HG03439 (cell line): ENCODE data around the gene POLE.

Experiments used
- ATAC-seq: cut with Tn5 transposase; IDR thresholded peaks from one replicate; pipeline ENCODE4 v1.9.1; 2021; ENCODE audit warnings: mild to moderate bottlenecking, moderate library complexity; ENCODE audit not compliant: unreplicated experiment

The POLE gene

GRCh38 chr12:132633398-132633797 lies 53.7 kb downstream of the POLE start:
- ATAC-seq, result no peak

GRCh38 chr12:132632521-132633228 lies 54.5 kb downstream of the POLE start:
- no peak for ATAC-seq

- ATAC-seq, result no peak
Observed at GRCh38 chr12:132631666-132632065, 55.5 kb downstream of the POLE start.

GRCh38 chr12:132630672-132631071 lies 56.5 kb downstream of the POLE start:
- ATAC-seq, result no peak

- ATAC-seq, result no peak
Observed at GRCh38 chr12:132629330-132629729, 57.8 kb downstream of the POLE start.

GRCh38 chr12:132625731-132626430 lies 61.3 kb downstream of the POLE start:
- no peak for ATAC-seq

GRCh38 chr12:132624910-132625630 lies 62.1 kb downstream of the POLE start:
- no peak for ATAC-seq

GRCh38 chr12:132624186-132624855 lies 62.8 kb downstream of the POLE start:
- no peak for ATAC-seq

- ATAC-seq, result no peak
Observed at GRCh38 chr12:132623072-132623869, 63.9 kb downstream of the POLE start.

GRCh38 chr12:132622437-132623071 lies 64.6 kb downstream of the POLE start:
- ATAC-seq, result no peak

GRCh38 chr12:132621657-132622435 lies 65.3 kb downstream of the POLE start:
- no peak for ATAC-seq

GRCh38 chr12:132620899-132621656 lies 66.1 kb downstream of the POLE start:
- ATAC-seq, result no peak

- no peak for ATAC-seq
Observed at GRCh38 chr12:132620113-132620898, 66.8 kb downstream of the POLE start.

- no peak for ATAC-seq
Observed at GRCh38 chr12:132619386-132620112, 67.6 kb downstream of the POLE start.

GRCh38 chr12:132619071-132619385 lies 68.1 kb downstream of the POLE start:
- ATAC-seq, result no peak

GRCh38 chr12:132618683-132619043 lies 68.5 kb downstream of the POLE start, which contains the start of gene P2RX2:
Gene P2RX2, plus strand, starts transcription at chr12:132618776. Its CDS starts 41 bp downstream, at chr12:132618817.
- no peak for ATAC-seq
